ENCODE results near the gene ALCAM. TPM values are rescaled to one million over a fixed set of nuclear protein-coding genes. Genes with fewer than 3 reads are reported as not detected.

ALCAM gene
- total and polyA plus RNA-seq, 2 donors (not counting 3 experiments of a cell fraction or from before 2014, with no cell fraction given), result 46.3 to 118 TPM

DNA sequence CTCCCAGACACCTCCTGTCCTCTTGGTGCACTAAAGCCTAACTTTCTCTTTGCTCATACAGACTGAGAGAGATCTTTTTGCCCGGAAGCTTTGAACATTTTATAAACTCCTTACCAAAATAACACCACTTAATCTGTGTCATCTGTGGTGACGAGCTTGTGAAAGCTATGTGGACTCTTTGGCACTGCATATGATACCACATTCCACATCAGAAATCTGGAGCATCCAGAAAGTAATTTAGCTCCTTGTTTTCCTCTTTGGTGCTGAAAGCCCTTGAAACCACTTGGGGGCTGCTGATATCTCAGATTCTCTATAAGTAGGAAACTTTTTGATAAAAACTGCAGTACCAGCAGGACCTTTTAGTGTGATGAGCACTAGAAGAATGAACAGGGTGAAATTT is 128.3 kb downstream of the ALCAM start:
- dilution Hi-C loops (cut with MboI; ENCODE audit: extremely low pct_ligation_motif_present, low sequenced_read_pairs), result no loop called here
- CTCF ChIA-PET, result no interaction called here
- no peaks in the 10 kb centered on the region for H3K9me1 ChIP-seq (replicated peaks; ENCODE audit: control insufficient read depth, extremely low read depth, insufficient read depth, low read length)

More for the DNA sequence above, 128.3 kb downstream of the ALCAM start:
- intact Hi-C loops (cut with micrococcal nuclease), result no loop called here
- H3K4me1 ChIP-seq (ENCODE audit: control insufficient read depth, extremely low read depth, insufficient read depth, low read length), result no peaks in the 10 kb centered on the region
- no peak overlapping the region for H3K4me2 ChIP-seq (ENCODE audit: insufficient read depth, low read length)
- no peak overlapping the region for H3K27ac ChIP-seq (ENCODE audit: insufficient read depth, low read depth, low read length)
- no TSS peak for BruUV-seq (replicated peaks)
- POLR2A ChIA-PET, result no interaction called here
- no peaks in the 10 kb centered on the region for H4K20me1 ChIP-seq (replicated peaks; ENCODE audit: control insufficient read depth, extremely low read depth, insufficient read depth, low read length)
- H3K27me3 ChIP-seq (ENCODE audit: control insufficient read depth in 2 of 2, insufficient read depth in 2 of 2, low read length in 2 of 2), result no peaks in the 10 kb centered on the region
- no peaks in the 10 kb centered on the region for H3K9me3 ChIP-seq (replicated peaks; ENCODE audit: control insufficient read depth, insufficient read depth, low read length)
- H2AFZ ChIP-seq (ENCODE audit: low read depth, low read length), result no peak overlapping the region
- no peak for TF ChIP-seq EZH2 (IDR thresholded peaks at IDR 0.05; ENCODE audit: borderline replicate concordance, low read depth, low read length, severe bottlenecking)
- TF ChIP-seq, protein P1, sequence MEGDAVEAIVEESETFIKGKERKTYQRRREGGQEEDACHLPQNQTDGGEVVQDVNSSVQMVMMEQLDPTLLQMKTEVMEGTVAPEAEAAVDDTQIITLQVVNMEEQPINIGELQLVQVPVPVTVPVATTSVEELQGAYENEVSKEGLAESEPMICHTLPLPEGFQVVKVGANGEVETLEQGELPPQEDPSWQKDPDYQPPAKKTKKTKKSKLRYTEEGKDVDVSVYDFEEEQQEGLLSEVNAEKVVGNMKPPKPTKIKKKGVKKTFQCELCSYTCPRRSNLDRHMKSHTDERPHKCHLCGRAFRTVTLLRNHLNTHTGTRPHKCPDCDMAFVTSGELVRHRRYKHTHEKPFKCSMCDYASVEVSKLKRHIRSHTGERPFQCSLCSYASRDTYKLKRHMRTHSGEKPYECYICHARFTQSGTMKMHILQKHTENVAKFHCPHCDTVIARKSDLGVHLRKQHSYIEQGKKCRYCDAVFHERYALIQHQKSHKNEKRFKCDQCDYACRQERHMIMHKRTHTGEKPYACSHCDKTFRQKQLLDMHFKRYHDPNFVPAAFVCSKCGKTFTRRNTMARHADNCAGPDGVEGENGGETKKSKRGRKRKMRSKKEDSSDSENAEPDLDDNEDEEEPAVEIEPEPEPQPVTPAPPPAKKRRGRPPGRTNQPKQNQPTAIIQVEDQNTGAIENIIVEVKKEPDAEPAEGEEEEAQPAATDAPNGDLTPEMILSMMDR (IDR thresholded peaks at IDR 0.05; ENCODE audit: extremely low read depth in 1 of 2, insufficient read depth in 1 of 2, low read depth in 1 of 2, low read length in 2 of 2), result no peak
- no peak for TF ChIP-seq POLR2AphosphoS5 (IDR thresholded peaks at IDR 0.05; ENCODE audit: insufficient read depth, low read depth, low read length)
- TF ChIP-seq POLR2A (IDR thresholded peaks at IDR 0.05; ENCODE audit: low read depth, low read length), result no peak
- TF ChIP-seq FOS (IDR thresholded peaks at IDR 0.05; ENCODE audit: borderline replicate concordance, insufficient read depth, low read length), result no peak
- TF ChIP-seq JUN (IDR thresholded peaks at IDR 0.05; ENCODE audit: borderline replicate concordance, insufficient read depth, insufficient read length, low read depth), result no peak
- TF ChIP-seq MAX (IDR thresholded peaks at IDR 0.05; ENCODE audit: insufficient read depth, insufficient read length), result no peak
- no peak for TF ChIP-seq GATA2 (IDR thresholded peaks at IDR 0.05; ENCODE audit: insufficient read depth, insufficient read length, low read depth, low read length)
- no peak for TF ChIP-seq MYC (IDR thresholded peaks at IDR 0.05; ENCODE audit: low read depth, low read length)
- H3K36me3 ChIP-seq (ENCODE audit: control insufficient read depth in 2 of 2, extremely low read depth in 1 of 2, insufficient read depth in 2 of 2, low read length in 2 of 2), result no peaks in the 10 kb centered on the region
- H3K9ac ChIP-seq (replicated peaks; ENCODE audit: extremely low read depth, insufficient read depth, low read length), result no peak overlapping the region
- no peaks in the 10 kb centered on the region for H3K79me2 ChIP-seq (ENCODE audit: control insufficient read depth, insufficient read depth, low read length)
- no peak overlapping the region for H3K4me3 ChIP-seq (replicated peaks in 1 of 3; ENCODE audit: insufficient read depth in 1 of 3, low read depth in 1 of 3, low read length in 3 of 3)
- DNase-seq (ENCODE audit: low read depth, low spot score) (no peak), FAIRE-seq (no peak)
